Neuron (in vitro differentiated cells): ENCODE data around the gene PDZRN3.

Experiments used
- H2AFZ ChIP-seq: one replicate; pipeline ENCODE4 v1.6.1; 2013; ENCODE audit warnings: low read depth, mild to moderate bottlenecking, inconsistent platforms, low read length, moderate library complexity
- H3K27me3 ChIP-seq: one replicate; pipeline ENCODE4 v1.6.1; 2013; ENCODE audit warnings: low read length; ENCODE audit not compliant: insufficient read depth
- H3K36me3 ChIP-seq: one replicate; pipeline ENCODE4 v1.6.1; 2013; ENCODE audit warnings: low read length; ENCODE audit not compliant: insufficient read depth
- H3K4me1 ChIP-seq: one replicate; pipeline ENCODE4 v1.6.1; 2013; ENCODE audit warnings: low read length; ENCODE audit not compliant: insufficient read depth
- H3K4me3 ChIP-seq: 2 replicates; pipeline ENCODE4 v1.5.1; 2013; ENCODE audit warnings: mild to moderate bottlenecking, low read length, moderate library complexity
- H3K9me3 ChIP-seq: one replicate; pipeline ENCODE4 v1.6.1; 2013; ENCODE audit warnings: low read length

PDZRN3 gene

GRCh38 chr3:73365756-73366397 lies 258.9 kb downstream of the PDZRN3 start:
- H3K36me3 ChIP-seq, result no peaks in the 10 kb centered on the region
- no peaks in the 10 kb centered on the region for H3K4me1 ChIP-seq
- no peaks in the 10 kb centered on the region for H3K9me3 ChIP-seq
- no peak overlapping the region for H2AFZ ChIP-seq
- no peak overlapping the region for H3K4me3 ChIP-seq
- H3K27me3 ChIP-seq, result no peaks in the 10 kb centered on the region

- H3K4me1 ChIP-seq, result no peaks in the 10 kb centered on the region
- H3K36me3 ChIP-seq, result no peaks in the 10 kb centered on the region
- H3K9me3 ChIP-seq, result no peaks in the 10 kb centered on the region
- no peak overlapping the region for H2AFZ ChIP-seq
- H3K27me3 ChIP-seq, result no peaks in the 10 kb centered on the region
- H3K4me3 ChIP-seq, result no peak overlapping the region
Measured at GRCh38 chr3:73364517-73364916, 260.2 kb downstream of the PDZRN3 start.

- Histone ChIP-seq H3K9me3 (no peaks in the 10 kb centered on the region), H3K36me3 (no peaks in the 10 kb centered on the region), H2AFZ (no peak overlapping the region), H3K27me3 (no peaks in the 10 kb centered on the region), H3K4me3 (no peak overlapping the region), H3K4me1 (no peaks in the 10 kb centered on the region)
Measured at GRCh38 chr3:73363093-73363492, 261.6 kb downstream of the PDZRN3 start.

GRCh38 chr3:73361591-73361990 lies 263.1 kb downstream of the PDZRN3 start:
- no peaks in the 10 kb centered on the region for H3K27me3 ChIP-seq
- no peak overlapping the region for H3K4me3 ChIP-seq
- H3K4me1 ChIP-seq, result no peaks in the 10 kb centered on the region

GRCh38 chr3:73353649-73354217 lies 271.0 kb downstream of the PDZRN3 start:
- Histone ChIP-seq H3K9me3 (no peaks in the 10 kb centered on the region), H3K36me3 (no peaks in the 10 kb centered on the region), H3K4me3 (no peak overlapping the region), H3K4me1 (no peaks in the 10 kb centered on the region), H2AFZ (no peak overlapping the region), H3K27me3 (peaks cover 3% of the 10 kb centered on the region)

More at GRCh38 chr3:73361591-73361990, 263.1 kb downstream of the PDZRN3 start:
- Histone ChIP-seq H2AFZ (no peak overlapping the region), H3K36me3 (no peaks in the 10 kb centered on the region), H3K9me3 (no peaks in the 10 kb centered on the region)

GRCh38 chr3:73352841-73353645 lies 271.7 kb downstream of the PDZRN3 start:
- no peak overlapping the region for H2AFZ ChIP-seq
- H3K27me3 ChIP-seq, result peaks cover 4% of the 10 kb centered on the region
- no peaks in the 10 kb centered on the region for H3K4me1 ChIP-seq
- H3K4me3 ChIP-seq, result no peak overlapping the region
- no peaks in the 10 kb centered on the region for H3K9me3 ChIP-seq
- H3K36me3 ChIP-seq, result no peaks in the 10 kb centered on the region

GRCh38 chr3:73351423-73352071 lies 273.2 kb downstream of the PDZRN3 start:
- H3K4me3 ChIP-seq, result no peak overlapping the region
- peaks cover 4% of the 10 kb centered on the region for H3K27me3 ChIP-seq
- no peaks in the 10 kb centered on the region for H3K9me3 ChIP-seq
- H3K4me1 ChIP-seq, result no peaks in the 10 kb centered on the region
- H3K36me3 ChIP-seq, result no peaks in the 10 kb centered on the region
- no peak overlapping the region for H2AFZ ChIP-seq

GRCh38 chr3:73350996-73351395 lies 273.7 kb downstream of the PDZRN3 start:
- H3K36me3 ChIP-seq, result no peaks in the 10 kb centered on the region

GRCh38 chr3:73349657-73350056 lies 275.1 kb downstream of the PDZRN3 start:
- no peak overlapping the region for H3K4me3 ChIP-seq
- H2AFZ ChIP-seq, result no peak overlapping the region
- H3K36me3 ChIP-seq, result no peaks in the 10 kb centered on the region
- no peaks in the 10 kb centered on the region for H3K4me1 ChIP-seq
- no peaks in the 10 kb centered on the region for H3K9me3 ChIP-seq
- H3K27me3 ChIP-seq, result peaks cover 4% of the 10 kb centered on the region

More at GRCh38 chr3:73350996-73351395, 273.7 kb downstream of the PDZRN3 start:
- H3K4me1 ChIP-seq, result no peaks in the 10 kb centered on the region
- H3K4me3 ChIP-seq, result no peak overlapping the region
- H2AFZ ChIP-seq, result no peak overlapping the region
- H3K9me3 ChIP-seq, result no peaks in the 10 kb centered on the region
- peaks cover 4% of the 10 kb centered on the region for H3K27me3 ChIP-seq

GRCh38 chr3:73342077-73342476 lies 282.7 kb downstream of the PDZRN3 start:
- H2AFZ ChIP-seq, result no peak overlapping the region
- H3K36me3 ChIP-seq, result no peaks in the 10 kb centered on the region
- H3K4me1 ChIP-seq, result no peaks in the 10 kb centered on the region
- no peaks in the 10 kb centered on the region for H3K27me3 ChIP-seq
- peaks cover 2% of the 10 kb centered on the region for H3K9me3 ChIP-seq
- no peak overlapping the region for H3K4me3 ChIP-seq

- no peak overlapping the region for H3K4me3 ChIP-seq
- no peaks in the 10 kb centered on the region for H3K4me1 ChIP-seq
- no peaks in the 10 kb centered on the region for H3K36me3 ChIP-seq
- H2AFZ ChIP-seq, result no peak overlapping the region
- no peaks in the 10 kb centered on the region for H3K27me3 ChIP-seq
- H3K9me3 ChIP-seq, result peaks cover 2% of the 10 kb centered on the region
Measured at GRCh38 chr3:73341272-73341935, 283.3 kb downstream of the PDZRN3 start.

GRCh38 chr3:73332558-73332957 lies 292.2 kb downstream of the PDZRN3 start:
- Histone ChIP-seq H3K4me1 (no peaks in the 10 kb centered on the region), H3K27me3 (no peaks in the 10 kb centered on the region), H3K36me3 (no peaks in the 10 kb centered on the region), H3K9me3 (no peaks in the 10 kb centered on the region), H3K4me3 (no peak overlapping the region), H2AFZ (no peak overlapping the region)
